ENCODE measurements around the gene BCAR1. TPM values are rescaled to one million over a fixed set of nuclear protein-coding genes. Genes with fewer than 3 reads are reported as not detected.

BCAR1 gene
- total RNA-seq, 2 donors from 2014 or later, result 51.1 to 181 TPM

GRCh38 chr16:75262800-75263127 lies 11.3 kb upstream of the BCAR1 start:
- Histone ChIP-seq H3K9me3 (no peaks in the 10 kb centered on the region), H3K27me3 (replicated peaks; ENCODE audit: insufficient read depth) (no peaks in the 10 kb centered on the region), H3K4me1 (replicated peaks) (peaks cover 26% of the 10 kb centered on the region), H3K27ac (no peak overlapping the region), H3K36me3 (no peaks in the 10 kb centered on the region), H3K4me3 (no peak overlapping the region)
- TF ChIP-seq POLR2AphosphoS5 (IDR thresholded peaks at IDR 0.05), result no peak
- TF ChIP-seq CTCF (IDR thresholded peaks at IDR 0.05), result no peak
- TF ChIP-seq POLR2A (IDR thresholded peaks at IDR 0.05), result no peak
- DNase-seq (ENCODE audit: low spot score), result no peak
- 55% methylated on average over 5 of the region's 5 CpGs for WGBS
- intact Hi-C loops (cut with DNase I), result no loop called here

GRCh38 chr16:75262104-75262799 lies 10.8 kb upstream of the BCAR1 start:
- Histone ChIP-seq H3K4me1 (replicated peaks) (peaks cover 26% of the 10 kb centered on the region), H3K36me3 (no peaks in the 10 kb centered on the region), H3K9me3 (no peaks in the 10 kb centered on the region), H3K27ac (no peak overlapping the region), H3K4me3 (no peak overlapping the region), H3K27me3 (replicated peaks; ENCODE audit: insufficient read depth) (no peaks in the 10 kb centered on the region)
- DNase-seq (ENCODE audit: low spot score), result no peak
- 79% methylated on average over 14 of the region's 14 CpGs for WGBS
- TF ChIP-seq CTCF (IDR thresholded peaks at IDR 0.05), result no peak
- TF ChIP-seq POLR2A (IDR thresholded peaks at IDR 0.05), result no peak
- TF ChIP-seq POLR2AphosphoS5 (IDR thresholded peaks at IDR 0.05), result no peak
- intact Hi-C loops (cut with DNase I), result no loop called here

GRCh38 chr16:75261590-75262078 lies 10.2 kb upstream of the BCAR1 start:
- Histone ChIP-seq H3K27me3 (replicated peaks; ENCODE audit: insufficient read depth) (no peaks in the 10 kb centered on the region), H3K4me1 (replicated peaks) (peaks cover 32% of the 10 kb centered on the region), H3K4me3 (no peak overlapping the region), H3K9me3 (no peaks in the 10 kb centered on the region), H3K36me3 (no peaks in the 10 kb centered on the region), H3K27ac (no peak overlapping the region)
- DNase-seq (ENCODE audit: low spot score), result no peak
- TF ChIP-seq CTCF (IDR thresholded peaks at IDR 0.05) (no peak), POLR2AphosphoS5 (IDR thresholded peaks at IDR 0.05) (no peak), POLR2A (IDR thresholded peaks at IDR 0.05) (no peak)
- intact Hi-C loops (cut with DNase I), result no loop called here
- 95% methylated on average over 3 of the region's 3 CpGs for WGBS

- H3K27me3 ChIP-seq (replicated peaks; ENCODE audit: insufficient read depth), result no peaks in the 10 kb centered on the region
- H3K36me3 ChIP-seq, result no peaks in the 10 kb centered on the region
- H3K9me3 ChIP-seq, result no peaks in the 10 kb centered on the region
- DNase-seq (ENCODE audit: low spot score), result no peak
- intact Hi-C loops (cut with DNase I), result no loop called here
- H3K27ac ChIP-seq, result no peak overlapping the region
- no peak for TF ChIP-seq POLR2A (IDR thresholded peaks at IDR 0.05)
- no peak for TF ChIP-seq CTCF (IDR thresholded peaks at IDR 0.05)
- no peak for TF ChIP-seq POLR2AphosphoS5 (IDR thresholded peaks at IDR 0.05)
- 86% methylated on average over 10 of the region's 10 CpGs for WGBS
- H3K4me1 ChIP-seq (replicated peaks), result peaks cover 34% of the 10 kb centered on the region
- no peak overlapping the region for H3K4me3 ChIP-seq
Measured at GRCh38 chr16:75260851-75261589, 9.6 kb upstream of the BCAR1 start.

- no peak for DNase-seq (ENCODE audit: low spot score)
- H3K4me3 ChIP-seq, result no peak overlapping the region
- WGBS, result 65% methylated on average over 6 of the region's 6 CpGs
- no peaks in the 10 kb centered on the region for H3K36me3 ChIP-seq
- H3K4me1 ChIP-seq (replicated peaks), result peaks cover 27% of the 10 kb centered on the region
- H3K9me3 ChIP-seq, result no peaks in the 10 kb centered on the region
- no peaks in the 10 kb centered on the region for H3K27me3 ChIP-seq (replicated peaks; ENCODE audit: insufficient read depth)
- no peak overlapping the region for H3K27ac ChIP-seq
- TF ChIP-seq POLR2AphosphoS5 (IDR thresholded peaks at IDR 0.05) (no peak), POLR2A (IDR thresholded peaks at IDR 0.05) (no peak), CTCF (IDR thresholded peaks at IDR 0.05) (no peak)
- intact Hi-C loops (cut with DNase I), result no loop called here
Measured at GRCh38 chr16:75258807-75259141, 7.3 kb upstream of the BCAR1 start.

All from prostate gland (tissue), 2 donors.